ENCODE measurements around the gene ABCA3.

The ABCA3 gene

GRCh38 chr16:2350500-2350899 lies 10.0 kb upstream of the ABCA3 start:
- no peak for DNase-seq

- no peak for DNase-seq
Observed at GRCh38 chr16:2343211-2343610, 2.7 kb upstream of the ABCA3 start.

- no peak for DNase-seq
Observed at GRCh38 chr16:2341456-2342447, 1.2 kb upstream of the ABCA3 start.

- DNase-seq: peak in 1 of 2 donors; percentile 38
Observed at GRCh38 chr16:2339521-2340484, 725 bp downstream of the ABCA3 start.

DNA sequence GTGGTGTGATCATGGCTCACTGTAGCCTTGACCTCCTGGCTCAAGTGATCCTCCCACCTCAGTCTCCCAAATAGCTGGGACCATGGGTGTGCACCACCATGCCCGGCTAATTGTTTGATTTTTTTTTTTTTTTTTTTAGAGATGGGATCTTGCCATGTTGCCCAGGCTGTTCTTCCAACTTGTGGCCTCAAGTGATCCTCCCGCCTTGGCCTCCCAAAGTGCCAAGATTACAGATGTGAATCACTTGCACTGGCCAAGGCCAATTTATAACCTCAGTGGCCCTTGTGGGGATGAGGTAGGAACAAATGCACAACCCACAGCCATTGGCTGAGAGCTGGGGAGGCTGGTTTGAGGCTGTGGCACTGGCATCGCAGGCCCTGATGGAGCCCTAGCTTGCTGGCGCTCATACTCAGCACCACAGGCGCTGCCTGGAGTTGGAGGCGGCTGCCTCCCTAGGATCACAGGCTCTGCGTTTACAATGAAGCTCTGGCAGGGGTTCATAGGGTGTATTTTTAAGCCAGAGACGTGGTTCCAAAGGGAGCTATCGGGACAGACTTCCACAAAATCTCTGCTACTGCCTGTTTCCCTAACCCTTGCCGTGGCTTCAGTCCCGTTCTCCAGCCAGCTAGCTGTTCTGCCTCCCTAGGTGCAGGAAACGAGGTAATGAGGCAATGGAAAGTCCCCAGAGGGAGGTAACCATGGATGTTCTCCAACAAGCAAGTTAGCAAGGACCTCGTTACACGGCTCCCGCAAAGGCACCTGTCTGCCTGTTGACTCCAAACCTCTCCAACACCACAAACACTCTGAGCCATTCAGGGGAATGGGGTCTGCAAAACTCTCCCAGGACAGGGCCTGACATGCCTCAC lies 2.9 kb downstream of the ABCA3 start:
- DNase-seq: no peak

- no peak for DNase-seq
Observed at GRCh38 chr16:2335286-2335895, 5.1 kb downstream of the ABCA3 start.

GRCh38 chr16:2333772-2334379 lies 6.7 kb downstream of the ABCA3 start:
- no peak for DNase-seq

- DNase-seq: no peak
Observed at GRCh38 chr16:2333231-2333630, 7.3 kb downstream of the ABCA3 start.

DNA sequence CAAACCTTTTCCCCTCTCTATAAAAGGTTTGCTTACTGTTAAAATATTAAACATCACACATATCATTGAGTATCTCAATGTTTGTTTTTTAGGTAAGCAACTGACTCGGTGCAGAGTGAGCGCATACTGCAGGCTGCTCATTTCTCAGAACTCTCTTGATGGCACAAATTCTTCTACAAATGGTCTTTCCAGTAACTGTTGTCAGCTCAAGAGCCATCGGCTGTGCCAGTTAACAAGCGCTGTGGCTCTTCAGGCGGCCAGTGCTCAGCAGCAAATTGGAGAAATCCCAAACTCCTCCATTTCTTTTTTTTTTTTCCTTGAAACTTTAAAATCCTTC lies 8.6 kb downstream of the ABCA3 start:
- DNase-seq: no peak

- no peak for DNase-seq
Observed at GRCh38 chr16:2331199-2331930, 9.2 kb downstream of the ABCA3 start.

DNA sequence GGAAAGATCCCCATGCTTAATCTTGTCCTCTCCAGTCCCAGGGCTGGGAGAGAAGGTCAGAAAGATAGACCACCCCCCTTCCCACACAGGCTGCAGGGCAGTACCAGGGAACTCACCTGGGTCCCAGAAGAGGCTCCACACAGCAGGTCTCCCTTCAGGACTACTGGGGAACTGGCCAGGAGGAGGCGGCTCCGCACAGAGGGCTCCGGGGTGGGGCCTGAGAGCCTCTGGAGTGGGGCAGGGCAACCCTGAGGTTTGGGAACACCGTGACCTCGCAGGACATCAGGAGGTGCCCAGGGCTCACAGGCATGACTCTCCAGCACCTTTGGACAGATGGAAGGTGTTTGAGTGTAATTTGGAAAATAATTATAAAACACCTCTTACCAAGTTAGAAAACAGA lies 11.0 kb downstream of the ABCA3 start:
- DNase-seq: no peak

- DNase-seq: no peak
Observed at GRCh38 chr16:2328428-2328827, 12.1 kb downstream of the ABCA3 start.

- DNase-seq: no peak
Observed at GRCh38 chr16:2326191-2326590, 14.3 kb downstream of the ABCA3 start.

DNA sequence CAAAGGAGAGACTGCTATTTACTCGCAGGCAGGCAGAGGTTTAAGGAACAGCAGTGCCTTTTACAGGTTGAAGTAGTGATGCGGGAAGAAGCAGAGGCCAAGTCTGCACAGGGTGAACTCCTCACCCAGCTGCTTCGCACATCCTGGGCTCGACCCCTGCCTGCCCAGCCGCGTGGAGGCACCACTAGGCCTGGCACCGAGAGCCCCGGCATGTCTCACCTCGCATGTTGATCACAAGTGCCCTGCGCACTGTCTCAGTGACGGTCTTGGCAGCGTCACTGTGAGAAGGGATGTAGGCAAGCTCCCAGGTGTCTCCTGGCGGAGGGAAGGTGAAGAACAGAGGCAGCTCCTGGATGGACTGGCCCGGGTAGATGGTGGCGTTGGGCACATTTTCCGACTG lies 14.7 kb downstream of the ABCA3 start:
- no peak for DNase-seq

- DNase-seq: no peak
Observed at GRCh38 chr16:2325181-2325580, 15.3 kb downstream of the ABCA3 start.

DNA sequence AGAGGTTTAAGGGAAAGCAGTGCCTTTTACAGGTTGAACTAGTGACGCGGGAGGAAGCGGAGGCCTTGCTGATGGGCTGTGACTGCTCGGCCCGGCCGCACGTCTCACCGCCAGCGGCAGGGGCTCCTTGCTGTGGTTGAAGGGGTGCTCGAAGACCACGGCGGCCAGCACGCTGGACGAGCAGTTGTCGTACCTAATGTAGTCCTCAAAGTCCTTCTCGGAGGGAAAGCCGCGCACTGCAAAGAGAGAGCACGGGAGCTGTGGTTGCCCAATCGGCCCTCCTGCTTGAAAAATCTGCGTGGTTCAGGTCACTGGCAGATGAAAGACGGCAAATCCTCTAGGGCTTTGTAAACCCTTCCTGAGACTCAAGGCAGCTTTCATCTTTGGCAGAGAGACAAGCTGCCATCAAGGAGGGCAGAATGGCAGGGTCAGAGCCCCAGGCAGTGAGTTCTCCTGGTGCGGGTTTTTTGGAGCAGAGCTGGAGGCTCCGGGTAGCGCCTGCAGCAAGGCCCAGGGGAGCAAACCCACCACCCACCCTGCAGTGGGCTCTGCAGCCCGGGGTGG lies 16.1 kb downstream of the ABCA3 start:
- no peak for DNase-seq

DNA sequence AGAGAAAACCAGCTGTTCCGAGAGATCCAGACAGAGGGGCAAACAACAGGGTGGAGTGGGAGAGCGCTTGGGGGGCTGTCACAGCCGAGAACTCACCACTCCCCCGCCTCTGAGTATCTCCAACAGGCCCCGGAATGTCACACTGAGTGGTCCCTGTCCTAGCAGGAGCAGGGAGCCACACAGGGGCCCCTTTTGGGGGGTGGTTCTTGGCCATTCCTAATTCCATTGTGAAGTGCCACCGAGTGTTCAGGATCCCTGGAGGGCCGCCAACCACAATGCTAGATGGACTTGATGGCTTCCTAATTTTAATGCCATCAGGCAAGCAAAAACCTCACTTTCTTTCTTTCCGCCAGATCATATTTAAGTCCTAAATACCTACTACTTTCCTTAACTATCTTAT lies 16.8 kb downstream of the ABCA3 start:
- no peak for DNase-seq

- no peak for DNase-seq
Observed at GRCh38 chr16:2319606-2320005, 20.9 kb downstream of the ABCA3 start.

DNA sequence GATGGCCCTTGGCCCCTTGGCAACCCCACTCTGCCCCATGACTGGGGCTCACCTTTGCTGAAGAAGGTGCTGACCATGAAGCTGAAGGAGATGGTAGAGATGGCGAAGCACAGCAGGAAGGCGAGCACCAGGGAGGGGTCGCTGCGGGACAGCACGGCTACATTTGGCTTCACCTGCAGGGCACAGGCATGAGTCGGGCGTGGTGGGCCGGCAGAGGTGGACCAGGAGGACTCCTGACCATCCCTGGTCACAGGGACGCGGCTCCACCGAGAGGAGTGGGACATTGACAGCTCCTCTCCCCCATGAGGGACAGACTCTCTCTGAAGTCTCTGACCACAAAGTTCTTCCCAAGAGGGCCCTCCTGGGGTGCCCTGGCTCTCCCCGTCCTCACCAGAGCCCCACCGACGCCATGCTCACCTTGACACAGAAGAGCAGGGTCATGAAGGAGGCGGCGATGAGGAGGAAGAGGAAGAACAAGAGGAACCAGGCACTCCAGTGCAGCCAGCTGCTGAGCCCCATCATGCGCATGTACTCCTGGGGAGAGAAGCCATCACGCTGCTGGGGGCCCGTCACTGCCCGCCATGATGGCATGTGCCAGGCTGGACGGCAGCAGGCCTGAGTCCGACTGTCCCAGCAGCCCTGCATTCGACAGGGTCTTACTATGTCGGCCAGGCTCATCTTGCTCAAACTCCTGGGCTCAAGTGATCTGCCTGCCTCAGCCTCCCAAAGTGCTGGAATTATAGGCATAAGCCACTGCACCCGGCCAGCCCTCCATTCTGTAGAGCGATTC lies 23.1 kb downstream of the ABCA3 start:
- DNase-seq: no peak
